ENCODE data around the gene MLST8.

The MLST8 gene

DNA sequence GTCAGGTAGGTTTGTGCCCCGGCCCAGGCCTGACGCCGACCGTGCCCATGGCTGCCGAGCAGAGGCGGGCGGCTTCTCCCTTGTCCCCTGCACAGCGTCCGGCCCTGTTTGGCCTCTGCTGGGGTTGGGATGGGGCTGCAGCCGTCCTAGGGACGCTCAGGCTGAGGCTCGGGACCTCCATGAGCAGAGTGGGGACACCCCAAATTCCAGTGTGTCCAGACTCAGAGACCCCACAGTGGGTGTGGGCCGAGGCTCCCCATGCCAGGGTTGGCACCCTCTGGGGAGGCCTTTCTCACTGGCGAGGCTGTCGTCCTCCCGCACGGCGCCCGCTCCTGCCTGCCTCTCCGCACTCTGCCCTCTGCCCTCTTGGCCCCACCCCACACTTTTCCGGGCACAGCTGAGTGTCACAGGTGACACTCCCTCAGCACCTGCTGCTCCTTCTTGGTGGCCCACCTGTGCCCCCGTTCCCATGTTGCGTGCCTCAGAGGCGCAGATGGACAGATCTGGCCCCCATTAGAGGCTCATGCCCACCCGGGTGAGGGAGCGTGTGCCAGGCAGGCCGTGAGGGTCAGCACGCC is 33.6 kb upstream of the MLST8 start:
- DNase-seq, result no peak
- no peak overlapping the region for H3K27ac ChIP-seq
- H3K4me3 ChIP-seq (ENCODE audit: low read depth, low read length), result no peak overlapping the region
- H3K27me3 ChIP-seq (ENCODE audit: insufficient read depth, low read depth, severe bottlenecking), result no peaks in the 10 kb centered on the region
- no peaks in the 10 kb centered on the region for H3K9me3 ChIP-seq (ENCODE audit: severe bottlenecking)
- H3K36me3 ChIP-seq, result peaks cover 60% of the 10 kb centered on the region
- no peak for TF ChIP-seq CTCF (IDR thresholded peaks at IDR 0.05; ENCODE audit: low read depth, low read length)

DNA sequence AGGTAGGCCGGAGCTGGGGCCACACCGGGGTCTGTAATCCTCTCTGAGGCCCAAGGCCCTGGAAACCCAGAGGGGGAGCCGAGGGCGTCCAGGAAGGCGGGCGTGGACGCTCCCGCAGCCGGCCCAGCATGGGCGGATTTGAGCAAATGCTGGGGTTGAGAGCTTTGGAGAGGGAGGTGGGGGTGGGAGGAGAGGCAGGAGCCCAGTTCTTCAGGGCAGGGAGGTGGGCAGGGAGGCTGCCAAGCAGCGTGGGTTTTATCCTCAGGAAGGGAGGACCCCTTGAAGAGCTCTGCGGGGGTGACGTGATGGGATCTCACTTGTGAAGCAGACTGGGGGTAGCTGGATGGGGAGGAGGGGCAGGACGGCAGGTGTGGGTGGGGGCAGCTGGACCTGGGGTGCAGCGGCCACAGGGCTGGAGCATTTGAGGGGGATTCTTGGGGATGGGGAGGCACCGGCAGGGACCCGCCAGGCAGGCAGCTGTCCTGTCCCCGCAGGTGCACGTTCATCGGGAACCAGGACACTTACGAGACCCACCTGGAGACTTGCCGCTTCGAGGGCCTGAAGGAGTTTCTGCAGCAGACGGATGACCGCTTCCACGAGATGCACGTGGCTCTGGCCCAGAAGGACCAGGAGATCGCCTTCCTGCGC is 32.4 kb upstream of the MLST8 start:
- no peaks in the 10 kb centered on the region for H3K27me3 ChIP-seq (ENCODE audit: insufficient read depth, low read depth, severe bottlenecking)
- TF ChIP-seq CTCF (IDR thresholded peaks at IDR 0.05; ENCODE audit: low read depth, low read length), result no peak
- H3K9me3 ChIP-seq (ENCODE audit: severe bottlenecking), result no peaks in the 10 kb centered on the region
- H3K36me3 ChIP-seq, result peaks cover 61% of the 10 kb centered on the region
- no peak overlapping the region for H3K27ac ChIP-seq
- no peak overlapping the region for H3K4me3 ChIP-seq (ENCODE audit: low read depth, low read length)
- DNase-seq, result no peak

DNA sequence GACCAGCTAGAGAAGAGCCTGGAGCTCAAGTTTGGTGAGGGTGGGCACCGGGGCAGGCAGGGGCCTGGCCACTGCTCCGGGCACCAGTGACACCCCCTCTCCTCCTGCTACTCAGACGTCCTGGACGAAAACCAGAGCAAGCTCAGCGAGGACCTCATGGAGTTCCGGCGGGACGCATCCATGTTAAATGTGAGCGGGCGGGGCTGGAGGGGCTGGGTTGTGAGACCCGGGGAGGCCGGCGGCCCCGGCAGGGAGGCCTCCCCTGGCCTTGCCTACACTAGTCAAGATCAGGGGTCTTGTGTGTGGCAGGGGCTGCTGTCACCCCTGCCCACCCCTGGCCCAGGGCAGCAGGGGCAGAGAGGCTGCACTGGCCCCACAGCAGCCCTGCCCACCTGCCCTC is 31.9 kb upstream of the MLST8 start:
- no peaks in the 10 kb centered on the region for H3K27me3 ChIP-seq (ENCODE audit: insufficient read depth, low read depth, severe bottlenecking)
- H3K27ac ChIP-seq, result no peak overlapping the region
- H3K9me3 ChIP-seq (ENCODE audit: severe bottlenecking), result no peaks in the 10 kb centered on the region
- H3K4me3 ChIP-seq (ENCODE audit: low read depth, low read length), result no peak overlapping the region
- DNase-seq, result no peak
- TF ChIP-seq CTCF (IDR thresholded peaks at IDR 0.05; ENCODE audit: low read depth, low read length), result no peak
- peaks cover 61% of the 10 kb centered on the region for H3K36me3 ChIP-seq

GRCh38 chr16:2173916-2174315 is 31.3 kb upstream of the MLST8 start:
- H3K36me3 ChIP-seq, result peaks cover 62% of the 10 kb centered on the region
- no peak overlapping the region for H3K4me3 ChIP-seq (ENCODE audit: low read depth, low read length)
- H3K9me3 ChIP-seq (ENCODE audit: severe bottlenecking), result no peaks in the 10 kb centered on the region
- no peak for TF ChIP-seq CTCF (IDR thresholded peaks at IDR 0.05; ENCODE audit: low read depth, low read length)
- no peak overlapping the region for H3K27ac ChIP-seq
- no peak for DNase-seq
- H3K27me3 ChIP-seq (ENCODE audit: insufficient read depth, low read depth, severe bottlenecking), result no peaks in the 10 kb centered on the region

DNA sequence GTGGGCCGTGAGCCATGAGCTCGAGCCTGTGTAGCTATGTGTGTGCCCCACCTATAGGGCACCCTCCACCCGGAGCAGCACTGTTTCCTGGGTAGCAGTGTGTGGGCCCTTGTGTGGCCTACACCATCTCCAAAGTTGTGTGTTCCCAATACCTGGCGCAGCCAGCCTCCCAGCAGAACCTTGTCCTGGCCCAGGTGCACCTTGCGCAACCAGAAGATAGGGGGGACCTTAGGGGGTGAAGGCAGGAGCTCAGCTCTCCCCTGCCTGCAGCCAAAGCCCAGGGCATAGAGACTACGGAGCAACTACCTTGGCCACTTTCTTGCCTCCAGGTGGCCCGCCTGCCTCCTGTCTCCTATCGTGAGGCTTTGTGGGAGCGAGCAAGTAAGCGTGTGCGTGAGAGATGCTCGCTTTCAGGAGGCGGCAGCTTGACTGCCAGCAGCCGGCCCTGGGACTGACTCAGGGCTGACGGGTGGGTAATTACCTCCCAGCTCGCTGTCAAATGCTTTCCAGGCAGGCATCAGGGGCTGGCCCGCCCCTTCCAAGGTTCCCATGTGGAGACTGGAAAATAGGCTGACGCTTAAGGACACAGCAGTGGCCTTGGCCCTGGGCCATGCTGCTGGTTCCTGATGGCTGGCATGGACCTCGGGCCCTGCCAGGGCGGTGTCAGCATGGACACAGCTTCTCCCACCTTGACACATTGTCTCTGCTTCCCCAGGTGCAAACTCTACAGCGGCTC is 30.7 kb upstream of the MLST8 start:
- TF ChIP-seq CTCF (IDR thresholded peaks at IDR 0.05; ENCODE audit: low read depth, low read length), result no peak
- Histone ChIP-seq H3K27me3 (ENCODE audit: insufficient read depth, low read depth, severe bottlenecking) (no peaks in the 10 kb centered on the region), H3K9me3 (ENCODE audit: severe bottlenecking) (no peaks in the 10 kb centered on the region), H3K4me3 (ENCODE audit: low read depth, low read length) (no peak overlapping the region), H3K27ac (no peak overlapping the region), H3K36me3 (peaks cover 64% of the 10 kb centered on the region)
- no peak for DNase-seq

Measured in WERI-Rb-1 (cell line).